ENCODE results near the gene NAPB. TPM values are rescaled to one million over a fixed set of nuclear protein-coding genes. Genes with fewer than 3 reads are reported as not detected.

The NAPB gene
- total RNA-seq, 2 donors from 2014 or later: 4.9 to 7.2 TPM

GRCh38 chr20:23412026-23412425, 9.3 kb downstream of the NAPB start:
- DNase-seq (no peak), ATAC-seq (peak in 1 of 2 donors; percentile 49)
- intact Hi-C loops (cut with DNase I): no loop called here

GRCh38 chr20:23410916-23411695, 10.2 kb downstream of the NAPB start:
- intact Hi-C loops (cut with DNase I): no loop called here
- ATAC-seq (no peak), DNase-seq (no peak)

- ATAC-seq (no peak), DNase-seq (no peak)
- intact Hi-C loops (cut with DNase I): no loop called here
Observed at GRCh38 chr20:23409800-23410199, 11.5 kb downstream of the NAPB start.

GRCh38 chr20:23408957-23409356, 12.3 kb downstream of the NAPB start:
- DNase-seq (no peak), ATAC-seq (no peak)
- intact Hi-C loops (cut with DNase I): no loop called here

GRCh38 chr20:23407781-23408464, 13.4 kb downstream of the NAPB start:
- no peak for DNase-seq
- no peak for ATAC-seq
- intact Hi-C loops (cut with DNase I): no loop called here

DNA sequence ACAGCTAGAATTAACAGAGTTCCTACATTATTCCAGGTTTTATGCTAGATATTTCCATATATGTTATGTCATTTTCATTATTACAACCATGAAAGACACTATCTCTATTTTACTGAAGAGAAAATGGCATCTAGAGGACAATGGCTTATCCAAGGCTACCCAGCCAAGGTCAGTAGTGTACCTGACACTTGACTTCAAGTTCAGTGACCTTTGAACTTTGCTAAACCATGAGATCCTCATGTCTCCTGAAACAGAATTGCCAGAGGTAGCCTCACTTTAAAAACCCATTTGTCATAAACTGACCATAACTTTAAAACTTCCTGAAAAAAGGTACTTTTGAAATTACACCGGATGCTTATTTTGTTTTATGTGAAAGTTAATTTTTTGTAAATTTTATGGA, 14.4 kb downstream of the NAPB start:
- ATAC-seq (no peak), DNase-seq (no peak)
- intact Hi-C loops (cut with DNase I): no loop called here

DNA sequence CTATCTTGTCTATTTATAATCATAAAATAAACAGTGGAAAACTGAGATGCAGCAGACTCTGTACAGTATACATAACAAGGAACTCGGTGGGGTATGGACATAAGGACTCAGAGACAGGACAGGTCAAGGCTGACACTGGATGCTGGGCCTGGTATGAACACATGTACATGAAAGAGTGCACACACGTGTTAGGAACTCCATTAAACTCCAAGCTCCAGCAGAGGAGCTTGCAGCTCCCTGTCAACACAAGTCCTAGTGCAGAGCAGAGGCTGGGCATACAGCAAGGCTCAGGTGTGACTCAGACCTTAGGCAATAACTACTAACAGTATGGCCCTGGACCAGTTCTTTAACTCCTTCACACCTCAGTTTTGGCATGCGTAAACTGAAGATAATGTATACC, 17.1 kb downstream of the NAPB start:
- no peak for DNase-seq
- intact Hi-C loops (cut with DNase I): no loop called here
- ATAC-seq: peak; percentile 34 to 87

GRCh38 chr20:23403751-23404150, 17.5 kb downstream of the NAPB start:
- intact Hi-C loops (cut with DNase I): no loop called here
- DNase-seq (no peak), ATAC-seq (no peak)

DNA sequence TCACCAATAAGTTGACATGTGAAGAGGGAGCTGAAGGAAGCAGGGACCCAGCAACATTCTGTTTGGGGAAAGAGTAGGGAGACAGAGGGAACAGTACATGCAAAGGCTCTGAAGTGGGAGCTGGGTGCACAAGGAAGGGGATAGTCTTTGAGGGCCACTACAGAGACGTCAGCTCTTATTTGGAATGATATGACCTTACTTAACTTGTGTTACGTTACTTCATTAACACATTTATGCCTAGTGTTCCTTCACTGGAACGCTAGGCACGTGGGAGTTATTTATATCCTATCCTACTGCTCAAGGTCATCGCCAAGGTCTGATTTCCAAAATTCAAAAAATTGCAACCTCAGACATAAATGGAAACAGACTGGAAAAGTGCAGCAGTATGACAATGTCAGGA, 20.2 kb downstream of the NAPB start:
- peak; percentile 34 to 55 for ATAC-seq
- no peak for DNase-seq
- intact Hi-C loops (cut with DNase I): no loop called here

DNA sequence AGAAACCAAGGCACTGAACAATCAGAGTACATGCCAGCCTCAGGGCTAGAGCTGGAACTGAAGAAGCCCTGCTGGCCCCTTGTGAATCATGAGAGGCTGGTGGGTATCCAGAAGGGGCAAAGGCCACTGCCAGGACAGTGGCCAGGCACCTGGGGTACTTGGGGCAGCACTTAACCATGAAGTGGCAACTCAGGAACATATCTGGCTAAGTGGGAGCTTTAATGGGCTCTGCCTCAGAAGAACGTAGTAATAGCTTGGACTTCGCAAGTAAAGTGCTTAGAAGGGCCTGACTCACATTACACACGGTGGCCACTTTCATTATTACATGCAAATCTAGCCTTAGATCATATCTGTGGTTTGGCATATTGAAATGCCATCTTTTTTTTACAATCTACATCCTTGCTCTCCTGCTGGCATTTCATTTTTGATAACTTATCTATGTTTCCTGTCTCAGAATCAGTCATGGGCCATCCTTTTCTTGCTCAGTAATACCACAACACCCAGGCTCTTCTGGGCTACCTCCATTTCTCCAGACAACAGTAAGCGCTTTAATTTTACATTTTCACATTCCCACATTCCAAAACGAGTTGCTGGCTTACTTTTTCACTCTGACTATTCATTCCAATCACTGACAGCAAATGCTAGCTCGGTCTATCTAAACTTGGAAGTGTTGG, 21.6 kb downstream of the NAPB start:
- ATAC-seq (no peak), DNase-seq (no peak)
- intact Hi-C loops (cut with DNase I): no loop called here

DNA sequence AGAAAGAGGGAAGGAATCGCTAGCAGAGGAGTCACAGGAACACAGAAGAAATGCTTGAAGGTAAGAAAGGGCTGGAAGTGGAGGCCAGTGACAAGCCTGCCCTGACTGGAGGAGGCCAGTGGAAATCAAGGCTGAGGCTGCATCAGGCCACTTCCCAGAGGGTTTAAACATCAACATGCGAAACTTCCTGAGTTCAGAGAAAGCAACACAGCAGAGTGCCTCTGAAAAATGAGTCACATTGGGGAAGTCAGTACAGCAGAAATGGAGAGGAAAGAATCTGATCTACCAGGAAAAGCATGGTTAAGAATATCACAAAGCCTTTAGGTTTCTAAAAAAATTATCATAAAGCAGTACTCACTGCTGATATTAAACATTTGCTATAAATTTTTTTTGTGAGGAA, 23.3 kb downstream of the NAPB start:
- ATAC-seq (peak in 1 of 2 donors; percentile 45), DNase-seq (peak; percentile 26)
- intact Hi-C loops (cut with DNase I): no loop called here

DNA sequence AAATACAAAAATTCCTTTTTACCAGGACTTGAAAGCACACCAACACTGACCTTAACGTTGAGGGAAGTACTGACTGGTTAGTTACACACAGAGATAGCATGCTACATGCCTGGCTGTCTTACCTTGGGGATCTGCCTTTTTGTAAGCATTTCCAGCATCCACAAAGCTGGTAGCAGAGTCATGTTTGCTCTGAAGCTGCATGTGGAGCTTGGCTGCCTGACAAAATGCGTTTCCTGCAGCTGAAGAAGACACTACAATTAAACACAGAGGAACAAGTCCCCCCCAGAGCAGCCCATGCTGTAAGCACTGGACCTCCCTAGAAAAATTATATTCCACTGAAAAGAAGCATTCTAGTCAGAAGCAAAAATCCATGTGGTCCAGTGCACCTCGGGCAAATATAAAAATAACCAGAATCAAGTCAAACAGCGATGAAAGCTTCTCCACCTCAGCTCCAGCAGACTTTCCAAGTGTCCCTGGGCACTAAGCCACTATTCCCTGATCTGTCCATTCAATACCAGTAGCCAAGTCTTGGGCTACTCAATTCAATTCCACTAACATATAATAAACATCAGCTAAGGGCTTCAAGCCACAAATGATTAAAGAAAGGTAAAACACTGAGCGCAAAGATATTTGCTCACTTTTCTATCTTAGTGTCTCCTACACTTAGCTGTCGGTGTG, 24.2 kb downstream of the NAPB start:
- no peak for ATAC-seq
- intact Hi-C loops (cut with DNase I): no loop called here
- DNase-seq: no peak

DNA sequence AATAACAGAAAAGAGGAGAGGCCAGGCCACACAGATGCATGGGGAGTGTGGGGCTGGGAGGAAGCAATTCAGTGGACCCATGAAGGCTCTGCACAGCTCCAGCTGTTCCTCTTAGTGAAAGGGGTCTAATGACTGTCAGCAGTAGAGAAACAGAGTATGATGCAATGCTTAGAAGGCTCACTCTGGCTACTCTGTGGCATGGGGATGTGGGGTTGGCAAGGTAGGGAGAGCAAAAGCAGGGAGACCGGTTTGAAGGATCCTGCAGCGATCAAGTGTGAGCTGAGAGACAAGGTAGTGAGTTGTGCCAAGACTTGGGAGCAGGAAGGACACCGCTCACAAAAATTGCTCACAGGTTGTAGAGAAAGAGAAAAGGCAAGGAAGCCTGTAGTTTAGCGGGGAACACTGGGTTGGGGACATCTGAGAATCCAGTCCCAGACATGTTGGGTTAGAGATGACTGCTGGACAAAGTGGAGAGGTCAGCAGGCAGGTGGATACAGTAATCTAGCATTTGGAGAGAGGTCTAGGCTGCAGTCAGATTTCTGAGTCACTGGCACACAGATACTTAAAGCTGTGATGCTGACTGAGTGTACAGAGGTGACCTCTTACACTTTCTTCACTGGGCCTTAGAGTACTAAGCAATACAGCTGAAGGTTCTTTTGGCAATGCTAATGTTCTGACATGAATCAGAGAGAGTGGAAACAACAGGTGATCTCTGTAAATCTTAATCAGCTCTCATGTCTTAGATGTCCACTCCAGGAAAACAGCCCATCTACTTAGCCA, 27.1 kb downstream of the NAPB start:
- intact Hi-C loops (cut with DNase I): no loop called here
- ATAC-seq: peak in 1 of 2 donors; percentile 15
- DNase-seq: no peak

- DNase-seq: no peak
- ATAC-seq: no peak
- intact Hi-C loops (cut with DNase I): no loop called here
Observed at GRCh38 chr20:23391707-23392310, 29.5 kb downstream of the NAPB start.

DNA sequence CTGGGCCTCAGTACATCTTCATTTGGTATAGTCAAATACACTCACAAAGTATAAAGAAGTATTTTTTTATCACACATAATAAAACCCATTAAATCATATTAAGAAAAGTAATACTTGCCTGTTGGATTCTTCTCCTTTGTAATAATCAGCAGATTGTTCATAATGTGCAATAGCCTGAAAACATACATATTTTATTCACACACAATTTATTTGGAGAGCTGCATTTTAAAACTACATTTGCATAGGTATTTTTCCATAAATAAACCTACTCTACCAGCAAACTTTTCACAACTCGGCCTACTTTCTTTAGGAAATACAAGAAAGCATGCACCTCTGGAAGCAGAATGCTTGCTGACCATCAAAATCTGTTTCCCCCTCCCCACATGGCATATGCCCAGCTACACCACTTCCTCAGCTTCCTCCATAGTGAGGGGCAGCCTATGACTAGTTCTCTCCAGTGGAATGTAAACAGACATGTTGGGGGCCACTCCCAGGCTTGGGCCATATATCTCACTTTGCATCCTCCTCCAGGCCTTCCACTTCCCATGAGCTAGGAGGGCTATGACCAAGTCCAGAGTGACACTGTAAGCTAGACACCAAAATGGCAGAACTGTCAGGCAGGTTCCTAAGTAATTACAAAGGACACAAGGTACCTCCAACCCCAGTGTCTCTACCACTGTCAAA, 31.1 kb downstream of the NAPB start:
- DNase-seq (no peak), ATAC-seq (no peak)
- intact Hi-C loops (cut with DNase I): no loop called here

- intact Hi-C loops (cut with DNase I): no loop called here
- ATAC-seq: no peak
- no peak for DNase-seq
Observed at GRCh38 chr20:23387118-23387443, 34.2 kb downstream of the NAPB start.

DNA sequence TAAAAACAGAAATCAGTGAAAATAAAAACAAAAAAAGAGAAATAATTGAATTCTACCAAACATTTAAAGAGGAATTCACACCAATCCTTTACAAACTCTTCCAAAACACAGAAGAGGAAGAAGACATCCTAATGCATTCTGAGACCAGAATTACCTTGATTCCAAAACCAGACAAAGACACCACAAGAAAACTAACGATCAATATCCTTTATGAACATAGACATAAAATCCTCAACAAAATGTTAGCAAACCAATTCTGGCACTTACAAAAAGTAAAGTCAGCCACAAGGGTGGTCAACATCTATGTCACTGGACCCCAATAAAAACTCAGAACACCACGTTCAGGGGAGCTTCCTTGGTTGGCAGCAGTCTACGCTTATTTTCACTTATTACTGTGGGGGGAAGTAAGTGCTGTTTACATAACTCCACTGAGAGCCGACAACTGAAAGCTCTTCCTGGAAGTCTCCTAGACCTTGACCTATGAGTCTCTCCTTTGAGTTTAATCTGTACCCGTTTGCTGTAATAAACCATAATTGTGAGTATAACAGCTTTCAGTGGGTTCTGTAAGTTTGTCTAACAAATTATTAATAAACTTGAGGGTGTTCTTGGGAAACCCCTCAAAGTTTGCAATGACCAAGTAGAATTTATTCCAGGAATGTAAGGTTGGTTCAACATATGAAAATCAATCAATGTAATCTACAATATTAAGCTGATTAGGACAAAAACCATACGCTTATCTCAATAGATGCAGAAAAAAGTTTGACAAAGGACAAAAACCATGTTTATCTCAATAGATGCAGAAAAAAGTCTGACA, 34.8 kb downstream of the NAPB start:
- intact Hi-C loops (cut with DNase I): no loop called here
- no peak for DNase-seq
- ATAC-seq: no peak
